Uterus (tissue), 2 donors: ENCODE measurements around the gene TNRC18.

Source experiments
- CTCF ChIP-seq, 4 experiments: fragments of 200-600 bp in 2 of 4; fragments of 450-650 bp in 2 of 4; sonication (generic) in 2 of 4; IDR thresholded peaks; one replicate each; pipeline ENCODE4 v1.5.1; 2016 to 2019; ENCODE audit warnings: antibody characterized with exemption in 4 of 4, mild to moderate bottlenecking in 2 of 4, moderate library complexity in 1 of 4
- POLR2A ChIP-seq, 2 donors: fragments of 450-650 bp; IDR thresholded peaks; one replicate each; pipeline ENCODE4 v1.6.1; 2016; ENCODE audit warnings: antibody characterized with exemption in 2 of 2, mild to moderate bottlenecking in 1 of 2, moderate library complexity in 1 of 2

GRCh38 chr7:5284304-5285281 lies 139.0 kb downstream of the TNRC18 start:
- no peak for TF ChIP-seq CTCF (IDR thresholded peaks at IDR 0.05)
- no peak for TF ChIP-seq POLR2A (IDR thresholded peaks at IDR 0.05)
